A549 treated with AZD2906 at 1 μM for 4 hours (cell line): ENCODE results near the gene RNPS1. TPM values are rescaled to one million over a fixed set of nuclear protein-coding genes. Genes with fewer than 3 reads are reported as not detected.

Source experiments
- total RNA-seq: library from RNA; stranded (reverse); fragments of 200-300 nt; extraction: Qiagen RNA extraction; gene quantifications from 5 replicates; pipeline ENCODE4 v1.2.3, GENCODE V29; 2022

RNPS1 gene, protein sequence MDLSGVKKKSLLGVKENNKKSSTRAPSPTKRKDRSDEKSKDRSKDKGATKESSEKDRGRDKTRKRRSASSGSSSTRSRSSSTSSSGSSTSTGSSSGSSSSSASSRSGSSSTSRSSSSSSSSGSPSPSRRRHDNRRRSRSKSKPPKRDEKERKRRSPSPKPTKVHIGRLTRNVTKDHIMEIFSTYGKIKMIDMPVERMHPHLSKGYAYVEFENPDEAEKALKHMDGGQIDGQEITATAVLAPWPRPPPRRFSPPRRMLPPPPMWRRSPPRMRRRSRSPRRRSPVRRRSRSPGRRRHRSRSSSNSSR
- total RNA-seq: 252 to 288 TPM (median 261 TPM) in 5 replicates

GRCh38 chr16:2267913-2268666 is at the start of gene RNPS1:
Gene RNPS1 (minus strand): TSS chr16:2268126. CDS start chr16:2264643, 3,483 bp downstream.

GRCh38 chr16:2251296-2252111 is 16.4 kb downstream of the RNPS1 start, which contains the start of gene ECI1:
Gene ECI1 (minus strand): TSS chr16:2251587. CDS start chr16:2251566, 21 bp downstream.

GRCh38 chr16:2236337-2237101 is 31.4 kb downstream of the RNPS1 start, which contains the start of gene DNASE1L2:
Gene DNASE1L2 (plus strand): TSS chr16:2236444. CDS start chr16:2236817, 373 bp downstream.

GRCh38 chr16:2223221-2223941 is 44.5 kb downstream of the RNPS1 start, which contains the start of gene E4F1:
Gene E4F1 (plus strand): TSS chr16:2223591. CDS start chr16:2223614, 23 bp downstream.

DNA sequence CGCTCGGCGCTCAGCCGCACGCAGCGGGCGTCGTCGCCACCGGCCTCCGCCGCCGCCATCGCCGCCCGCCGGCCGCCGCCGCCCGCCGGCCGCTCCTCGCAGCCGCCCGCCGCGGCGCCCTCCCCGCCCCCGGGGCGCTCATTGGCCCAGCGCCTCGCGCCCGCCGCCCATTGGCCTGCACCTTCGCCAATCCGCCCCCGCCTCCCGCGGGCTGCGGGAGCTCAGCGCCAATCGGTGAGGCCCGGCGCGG is 53.3 kb downstream of the RNPS1 start, which contains the start of gene PGP:
Gene PGP (minus strand): TSS at position 122 of the 250 bp plus-strand sequence. CDS start 63 bp downstream, at position 59.

GRCh38 chr16:2210386-2211365 is 57.2 kb downstream of the RNPS1 start, which contains the start of gene BRICD5:
Gene BRICD5 (minus strand): TSS chr16:2210863. CDS start chr16:2210833, 30 bp downstream.

DNA sequence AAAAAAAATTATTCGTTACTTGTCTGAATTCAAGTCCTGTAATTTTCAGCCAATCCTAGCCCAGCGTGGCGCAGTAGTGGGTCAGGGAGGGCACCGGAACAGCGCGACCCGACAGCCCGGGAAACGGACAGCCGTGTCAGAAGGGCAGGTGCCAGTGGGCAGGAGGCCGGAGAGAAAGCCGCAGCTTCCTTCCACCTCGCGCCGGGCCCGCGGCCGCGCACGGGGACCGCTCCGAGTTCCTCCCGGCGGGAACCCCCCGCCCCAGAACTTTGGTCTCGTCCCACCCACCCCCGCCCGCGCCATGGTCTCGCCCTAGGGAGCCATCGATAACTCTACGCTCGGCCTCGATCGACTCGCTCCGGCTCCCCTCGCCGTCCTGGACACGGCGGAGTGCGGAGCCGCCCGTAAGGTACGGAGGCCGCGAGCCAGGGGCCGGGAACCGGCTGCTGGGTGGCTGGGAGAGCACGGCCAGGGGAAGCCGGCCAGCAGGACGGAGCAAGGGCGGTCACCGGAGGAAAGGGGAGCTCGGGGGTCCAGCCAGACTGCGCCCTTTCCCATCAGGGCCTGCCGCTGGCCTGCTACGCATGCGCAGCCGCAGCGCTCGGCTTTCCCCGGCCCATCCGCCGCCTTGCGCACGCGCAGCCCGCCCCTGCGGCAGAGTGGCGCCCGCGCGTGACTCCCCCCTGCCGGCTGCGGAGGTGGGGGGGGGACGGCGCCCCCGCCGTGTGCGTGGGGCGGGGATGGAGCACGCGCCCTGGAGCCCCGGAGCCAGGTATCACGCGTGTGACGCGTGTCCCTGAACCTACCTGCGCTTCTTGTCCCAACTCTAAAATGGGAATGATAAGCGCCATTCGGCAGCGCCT is 62.6 kb downstream of the RNPS1 start, which contains the start of gene MLST8:
Gene MLST8 (plus strand): TSS at position 351 of the 863 bp plus-strand sequence. CDS start 632 bp downstream, outside the sequence.

Other genes with a start within 250 kb of the RNPS1 start
- gene NPW, start 248.3 kb downstream of the RNPS1 start, total RNA-seq: 0.65 to 1.4 TPM (median 0.88 TPM) in 5 replicates
- 45.2 to 69.1 TPM (median 66.9 TPM) in 5 replicates for gene NHERF2, start 241.2 kb downstream of the RNPS1 start, total RNA-seq
- 36.2 to 51.1 TPM (median 47.9 TPM) in 5 replicates for gene NTHL1, start 220.3 kb downstream of the RNPS1 start, total RNA-seq
- 32.0 to 40.6 TPM (median 34.1 TPM) in 5 replicates for gene TSC2, start 220.1 kb downstream of the RNPS1 start, total RNA-seq
- gene PKD1, start 132.2 kb downstream of the RNPS1 start, total RNA-seq: 34.4 to 54.4 TPM (median 49.3 TPM) in 5 replicates
- 1.9 to 4.4 TPM (median 3.3 TPM) in 5 replicates for gene RAB26, start 119.5 kb downstream of the RNPS1 start, total RNA-seq
- gene TRAF7, start 112.3 kb downstream of the RNPS1 start, total RNA-seq: 39.0 to 55.8 TPM (median 49.7 TPM) in 5 replicates
- gene CASKIN1, start 71.5 kb downstream of the RNPS1 start, total RNA-seq: 0.23 to 1.00 TPM (median 0.47 TPM) in 5 replicates
- gene MLST8, start 62.7 kb downstream of the RNPS1 start, total RNA-seq: 39.9 to 53.2 TPM (median 51.0 TPM) in 5 replicates
- gene BRICD5, start 57.3 kb downstream of the RNPS1 start, total RNA-seq: 1.5 to 4.8 TPM (median 3.4 TPM) in 5 replicates
- gene PGP, start 53.3 kb downstream of the RNPS1 start, total RNA-seq: 14.8 to 35.7 TPM (median 32.9 TPM) in 5 replicates
- 18.7 to 26.9 TPM (median 24.7 TPM) in 5 replicates for gene E4F1, start 44.5 kb downstream of the RNPS1 start, total RNA-seq
- 0.60 to 1.7 TPM (median 1.3 TPM) in 5 replicates for gene DNASE1L2, start 31.7 kb downstream of the RNPS1 start, total RNA-seq
- gene ECI1, start 16.5 kb downstream of the RNPS1 start, total RNA-seq: 48.5 to 95.5 TPM (median 93.6 TPM) in 5 replicates
- gene ABCA3, start 72.6 kb upstream of the RNPS1 start, total RNA-seq: 17.3 to 21.9 TPM (median 20.6 TPM) in 5 replicates
- gene CCNF, start 161.3 kb upstream of the RNPS1 start, total RNA-seq: 20.2 to 23.1 TPM (median 21.1 TPM) in 5 replicates
- 15.9 to 20.9 TPM (median 18.9 TPM) in 5 replicates for gene TEDC2, start 192.0 kb upstream of the RNPS1 start, total RNA-seq
- gene NTN3, start 203.2 kb upstream of the RNPS1 start, total RNA-seq: 0.05 to 0.07 TPM (median 0.06 TPM) in 3 of 5 replicates, not detected in the others
- gene TBC1D24, start 207.0 kb upstream of the RNPS1 start, total RNA-seq: 6.0 to 7.9 TPM (median 6.7 TPM) in 5 replicates
- gene ATP6V0C, start 245.8 kb upstream of the RNPS1 start, total RNA-seq: 146 to 301 TPM (median 257 TPM) in 5 replicates